Activated naive CD4-positive, alpha-beta T cell treated with Interleukin-2 at 50 U/mL for 16 hours (primary cell): ENCODE data around the gene NR0B2.
"Not testable (repeated sequence)": the region's sequence is repeated elsewhere in the genome, so short reads cannot be mapped to it uniquely, and the experiment has no call there.

Experiments used
- DNase-seq: peaks from one replicate; pipeline ENCODE4 v3.0.0-alpha.2; 2020

The NR0B2 gene

GRCh38 chr1:26913754-26914619 lies at the start of gene NR0B2:
NR0B2 (minus strand) TSS chr1:26913975; CDS start chr1:26913940, 35 bp downstream.
- no peak for DNase-seq

- no peak for DNase-seq
Measured at GRCh38 chr1:26961826-26962225, 48.1 kb upstream of the NR0B2 start.

- no peak for DNase-seq
Measured at GRCh38 chr1:26960625-26960966, 46.8 kb upstream of the NR0B2 start.

GRCh38 chr1:26959722-26960624 lies 46.2 kb upstream of the NR0B2 start, which contains the start of gene KDF1:
KDF1 (minus strand) TSS chr1:26960468; CDS start chr1:26952380, 8,088 bp downstream.
- peak; percentile 50 for DNase-seq

- DNase-seq: no peak
Measured at GRCh38 chr1:26959270-26959669, 45.5 kb upstream of the NR0B2 start.

- no peak for DNase-seq
Measured at GRCh38 chr1:26957306-26957705, 43.5 kb upstream of the NR0B2 start.

- no peak for DNase-seq
Measured at GRCh38 chr1:26956321-26956720, 42.5 kb upstream of the NR0B2 start.

- no peak for DNase-seq
Measured at GRCh38 chr1:26953374-26953773, 39.6 kb upstream of the NR0B2 start.

GRCh38 chr1:26951821-26952497 lies 38.2 kb upstream of the NR0B2 start:
- DNase-seq: no peak

- no peak for DNase-seq
Measured at GRCh38 chr1:26951216-26951615, 37.4 kb upstream of the NR0B2 start.

- no peak for DNase-seq
Measured at GRCh38 chr1:26950602-26951001, 36.8 kb upstream of the NR0B2 start.

GRCh38 chr1:26949926-26950319 lies 36.1 kb upstream of the NR0B2 start:
- no peak for DNase-seq

- DNase-seq: no peak
Measured at GRCh38 chr1:26949266-26949925, 35.6 kb upstream of the NR0B2 start.

- not testable (repeated sequence) for DNase-seq
Measured at GRCh38 chr1:26948725-26949057, 34.9 kb upstream of the NR0B2 start.

GRCh38 chr1:26946270-26946669 lies 32.5 kb upstream of the NR0B2 start:
- no peak for DNase-seq

GRCh38 chr1:26945728-26946127 lies 32.0 kb upstream of the NR0B2 start:
- no peak for DNase-seq

- no peak for DNase-seq
Measured at GRCh38 chr1:26945138-26945537, 31.4 kb upstream of the NR0B2 start.

GRCh38 chr1:26942656-26943055 lies 28.9 kb upstream of the NR0B2 start:
- DNase-seq: no peak

- DNase-seq: no peak
Measured at GRCh38 chr1:26941311-26941710, 27.5 kb upstream of the NR0B2 start.

- DNase-seq: no peak
Measured at GRCh38 chr1:26938659-26939025, 24.9 kb upstream of the NR0B2 start.

GRCh38 chr1:26938004-26938658 lies 24.4 kb upstream of the NR0B2 start:
- no peak for DNase-seq

GRCh38 chr1:26936823-26937222 lies 23.0 kb upstream of the NR0B2 start:
- DNase-seq: no peak
